ENCODE measurements around the gene SBF1.

The SBF1 gene

DNA sequence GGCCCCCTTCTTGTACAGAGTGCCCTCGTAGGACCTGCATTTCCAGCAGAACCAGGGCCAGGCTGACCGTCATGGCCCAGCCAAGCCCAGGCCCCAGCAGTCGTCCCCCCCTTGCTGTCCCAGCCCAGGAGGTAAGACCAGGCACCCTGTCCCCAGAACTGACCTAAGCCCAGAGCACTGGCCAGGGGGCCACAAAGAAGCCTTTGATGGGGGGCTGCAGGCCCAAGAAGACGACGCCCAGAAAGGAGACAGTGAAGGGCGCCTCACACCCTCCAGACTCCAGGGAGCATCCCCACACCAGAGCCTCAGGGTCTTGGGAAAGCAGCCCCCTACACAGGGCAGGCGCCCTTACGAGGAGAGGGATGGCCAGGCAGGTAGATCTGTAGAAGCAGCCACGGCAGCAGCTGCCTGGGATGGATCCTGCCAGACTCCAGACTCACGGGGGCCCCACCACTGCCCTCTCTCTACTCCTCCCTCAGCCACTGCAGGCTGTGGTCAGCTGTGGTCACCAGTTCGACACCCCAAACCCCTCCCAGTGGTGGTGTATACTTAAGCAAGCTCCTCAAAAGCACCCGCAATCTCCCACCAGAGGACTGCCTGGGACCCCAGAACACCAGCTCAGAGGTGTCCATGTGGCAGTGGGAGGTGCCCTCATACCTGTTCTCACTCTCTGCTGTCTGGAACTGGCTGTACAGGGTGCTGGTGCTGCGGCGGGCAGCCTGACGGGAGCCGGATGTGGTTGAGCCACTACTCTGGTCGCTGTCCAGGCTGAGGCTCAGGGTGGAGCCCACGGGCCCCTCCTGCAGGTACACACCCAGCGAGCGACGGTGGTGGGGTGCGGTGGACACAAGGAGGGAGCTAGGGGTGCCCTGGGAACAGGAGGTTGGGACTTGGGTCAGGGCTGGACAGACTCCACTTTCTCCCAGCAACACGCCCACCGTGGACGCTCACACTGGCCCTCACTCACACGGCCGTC is 27.0 kb downstream of the SBF1 start:
- no peak for TF ChIP-seq ZFX (IDR thresholded peaks at IDR 0.05)
- TF ChIP-seq, protein P1, sequence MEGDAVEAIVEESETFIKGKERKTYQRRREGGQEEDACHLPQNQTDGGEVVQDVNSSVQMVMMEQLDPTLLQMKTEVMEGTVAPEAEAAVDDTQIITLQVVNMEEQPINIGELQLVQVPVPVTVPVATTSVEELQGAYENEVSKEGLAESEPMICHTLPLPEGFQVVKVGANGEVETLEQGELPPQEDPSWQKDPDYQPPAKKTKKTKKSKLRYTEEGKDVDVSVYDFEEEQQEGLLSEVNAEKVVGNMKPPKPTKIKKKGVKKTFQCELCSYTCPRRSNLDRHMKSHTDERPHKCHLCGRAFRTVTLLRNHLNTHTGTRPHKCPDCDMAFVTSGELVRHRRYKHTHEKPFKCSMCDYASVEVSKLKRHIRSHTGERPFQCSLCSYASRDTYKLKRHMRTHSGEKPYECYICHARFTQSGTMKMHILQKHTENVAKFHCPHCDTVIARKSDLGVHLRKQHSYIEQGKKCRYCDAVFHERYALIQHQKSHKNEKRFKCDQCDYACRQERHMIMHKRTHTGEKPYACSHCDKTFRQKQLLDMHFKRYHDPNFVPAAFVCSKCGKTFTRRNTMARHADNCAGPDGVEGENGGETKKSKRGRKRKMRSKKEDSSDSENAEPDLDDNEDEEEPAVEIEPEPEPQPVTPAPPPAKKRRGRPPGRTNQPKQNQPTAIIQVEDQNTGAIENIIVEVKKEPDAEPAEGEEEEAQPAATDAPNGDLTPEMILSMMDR (conservative IDR thresholded peaks at IDR 0.05), result no peak
- H3K27ac ChIP-seq, result no peak overlapping the region

DNA sequence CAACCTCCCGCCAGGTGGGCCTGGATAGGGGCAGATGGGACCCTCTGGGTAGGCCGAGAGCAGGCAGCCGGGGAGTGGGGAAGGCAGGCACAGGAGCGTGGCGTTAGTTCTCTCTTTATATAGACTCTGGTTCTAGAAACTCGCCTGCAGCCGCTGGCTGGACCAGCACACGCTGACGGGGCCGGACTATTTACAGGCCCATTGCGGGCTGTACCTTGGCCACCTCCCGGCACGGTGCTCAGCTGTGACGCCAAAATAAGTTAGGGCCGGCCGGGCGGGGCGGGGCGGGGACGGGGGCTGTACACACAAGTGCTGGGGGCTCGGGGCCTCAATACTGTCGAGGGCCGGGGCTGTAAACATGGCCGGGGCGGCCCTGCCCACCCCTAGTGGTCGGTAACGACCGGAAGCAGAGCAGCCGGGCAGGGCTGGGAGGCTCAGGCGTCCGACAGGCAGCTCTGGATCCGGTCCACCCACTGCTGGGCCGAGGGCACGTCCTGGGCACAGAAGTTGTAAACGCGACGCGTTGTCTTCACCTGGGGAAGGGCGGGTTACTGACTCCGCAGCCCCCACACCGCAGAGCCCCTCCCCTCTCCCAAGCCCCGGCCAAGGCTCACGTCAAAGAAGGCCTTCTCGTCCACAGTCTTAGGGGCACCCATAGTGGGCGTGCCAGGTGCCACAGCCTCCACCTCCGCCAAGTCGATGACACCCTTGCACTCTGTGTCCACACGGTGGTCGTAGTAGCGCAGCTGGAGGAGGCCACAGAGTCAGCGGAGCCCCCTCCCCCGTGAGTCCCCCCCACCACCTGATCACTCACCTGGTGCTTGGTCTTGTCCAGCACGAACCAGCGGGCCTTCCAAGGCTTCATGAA is 27.9 kb downstream of the SBF1 start:
- no peak overlapping the region for H3K27ac ChIP-seq
- TF ChIP-seq, protein P1 (conservative IDR thresholded peaks at IDR 0.05), result no peak
- TF ChIP-seq ZFX (IDR thresholded peaks at IDR 0.05), result no peak

DNA sequence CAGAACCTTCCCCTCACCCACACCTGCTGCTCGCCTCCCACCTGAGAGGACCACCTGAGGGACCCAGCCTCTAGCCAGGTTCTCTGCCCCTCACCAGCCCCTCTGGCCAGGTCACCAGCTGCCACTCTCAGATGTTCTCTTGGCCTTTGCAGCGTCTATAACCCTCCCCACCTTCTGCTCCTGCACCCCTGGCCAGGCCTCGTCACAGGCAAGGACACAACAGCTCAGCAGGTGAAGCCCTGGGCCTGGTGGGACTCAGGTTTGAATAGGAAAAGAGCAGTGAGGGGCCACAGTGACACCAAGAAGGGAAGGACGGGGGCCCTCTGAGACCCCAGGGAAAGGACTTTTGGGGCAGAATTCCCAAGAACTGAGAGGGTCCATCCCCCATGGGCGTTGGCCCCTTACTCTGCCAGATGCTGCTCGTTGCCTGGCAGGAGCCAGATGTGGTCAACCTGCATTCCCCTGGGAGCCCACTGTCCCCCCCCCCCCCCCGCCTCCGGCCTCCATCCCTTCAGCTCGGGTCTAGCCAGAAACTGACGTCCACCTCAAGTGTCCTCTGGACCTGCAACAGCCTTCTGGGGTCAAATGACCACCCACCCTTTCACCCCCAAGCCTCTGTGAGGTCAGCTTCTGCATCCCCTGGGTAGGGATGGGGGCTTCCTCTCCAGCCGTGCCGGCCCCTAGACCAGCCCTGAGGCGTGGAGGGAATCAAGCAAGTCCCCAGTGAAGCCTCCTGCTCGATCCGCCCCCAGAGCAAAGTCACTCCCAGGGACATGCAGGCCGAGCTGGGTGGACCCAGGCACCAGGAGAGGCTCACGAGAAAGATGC is 28.7 kb downstream of the SBF1 start:
- H3K27ac ChIP-seq, result no peak overlapping the region
- no peak for TF ChIP-seq ZFX (IDR thresholded peaks at IDR 0.05)
- TF ChIP-seq, protein P1 (conservative IDR thresholded peaks at IDR 0.05), result no peak

DNA sequence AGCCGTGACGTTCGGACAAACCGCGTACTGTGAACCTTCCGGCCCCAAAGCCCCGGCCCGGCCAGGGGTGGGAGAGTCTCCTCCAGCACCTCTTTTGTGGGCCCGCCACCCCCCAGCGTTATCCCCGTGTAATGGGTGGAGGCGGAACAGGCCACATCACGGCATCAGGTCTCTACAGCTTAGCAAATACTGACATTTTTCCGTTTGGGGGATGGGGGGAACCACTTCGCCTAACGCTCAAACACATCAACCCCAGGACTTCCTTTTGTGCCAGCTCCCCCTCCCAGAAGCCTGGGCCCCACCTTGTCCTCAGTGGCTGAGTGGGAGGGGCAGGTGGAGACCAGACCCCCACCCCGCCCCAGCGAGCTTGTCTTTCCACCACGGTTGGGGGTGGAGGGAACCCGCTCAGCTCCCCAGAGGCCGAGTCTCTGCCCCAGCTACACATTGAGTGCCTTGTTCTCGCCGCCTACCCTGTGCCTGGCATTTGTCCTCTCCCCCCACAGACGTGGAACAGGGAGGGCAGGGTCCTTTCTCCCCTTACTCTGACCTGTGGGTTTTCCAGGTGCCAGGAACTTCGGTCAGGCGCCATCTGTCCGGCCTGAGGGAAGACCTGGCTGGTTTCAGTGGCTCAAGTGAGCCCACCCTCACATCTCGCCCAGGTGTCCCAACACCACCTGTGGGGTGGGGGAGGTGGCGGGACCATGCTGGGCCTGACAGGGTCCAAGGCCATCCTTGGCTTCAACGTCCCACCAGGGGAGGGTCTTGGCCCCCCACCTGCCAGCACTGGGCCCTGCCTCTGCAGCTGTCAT is 29.6 kb downstream of the SBF1 start:
- no peak overlapping the region for H3K27ac ChIP-seq
- TF ChIP-seq ZFX (IDR thresholded peaks at IDR 0.05), result no peak
- TF ChIP-seq, protein P1 (conservative IDR thresholded peaks at IDR 0.05), result no peak

DNA sequence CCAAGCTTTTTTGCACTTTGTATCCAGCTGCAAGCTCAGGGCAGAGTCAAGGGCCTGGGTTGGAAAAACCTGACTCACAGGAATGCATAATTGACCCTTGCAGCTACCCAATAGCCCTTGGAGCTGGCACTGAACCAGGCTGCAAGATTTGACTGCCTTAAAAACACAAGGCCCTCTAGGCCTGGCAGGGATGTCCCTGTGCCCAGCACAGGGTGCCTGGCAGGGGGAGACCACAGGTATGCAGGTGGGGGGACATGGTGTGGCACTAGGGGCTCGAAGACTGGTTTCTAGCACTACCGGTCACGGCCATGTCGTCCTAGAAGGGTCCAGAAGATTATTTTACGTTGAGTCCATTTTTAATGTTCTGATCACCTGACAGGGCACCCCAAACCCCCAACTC is 30.2 kb downstream of the SBF1 start:
- no peak overlapping the region for H3K27ac ChIP-seq
- no peak for TF ChIP-seq ZFX (IDR thresholded peaks at IDR 0.05)

DNA sequence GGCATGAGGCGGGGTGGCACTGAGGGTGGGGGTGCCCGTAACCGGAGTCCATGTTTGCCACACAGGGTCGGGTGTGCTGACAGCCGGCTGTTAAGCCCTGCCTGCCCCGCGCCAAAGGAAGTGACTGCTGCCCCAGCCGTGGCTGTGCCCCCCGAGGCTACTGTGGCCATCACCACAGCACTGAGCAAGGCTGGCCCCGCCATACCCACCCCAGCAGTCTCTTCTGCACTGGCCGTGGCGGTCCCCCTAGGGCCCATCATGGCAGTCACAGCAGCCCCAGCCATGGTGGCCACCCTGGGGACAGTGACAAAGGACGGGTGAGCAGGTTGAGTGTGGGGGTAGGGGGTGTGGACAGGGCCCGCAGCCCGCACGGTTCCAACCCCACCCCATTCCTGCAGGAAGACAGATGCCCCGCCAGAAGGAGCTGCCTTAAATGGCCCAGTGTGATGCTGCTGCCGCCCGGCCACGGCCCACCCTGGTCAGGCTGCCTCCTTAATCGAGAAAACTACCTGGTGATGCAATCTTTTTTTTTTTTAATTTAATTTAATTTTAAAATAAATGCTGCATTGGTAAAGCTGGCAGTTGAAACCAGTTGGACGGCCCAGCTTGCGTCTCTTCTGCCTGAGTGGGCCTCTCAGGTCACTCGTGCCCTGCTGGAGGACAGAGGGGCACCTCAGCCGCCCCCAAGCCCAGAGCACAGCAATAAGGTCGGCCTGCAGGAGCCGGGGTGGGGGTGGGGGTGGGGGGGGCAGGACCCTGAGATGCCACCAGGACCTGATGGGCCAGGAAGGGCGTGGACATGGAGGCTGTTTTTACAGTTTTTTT is 30.8 kb downstream of the SBF1 start:
- no peak overlapping the region for H3K27ac ChIP-seq

More for the DNA sequence above, 30.8 kb downstream of the SBF1 start:
- TF ChIP-seq, protein P1 (conservative IDR thresholded peaks at IDR 0.05), result no peak
- no peak for TF ChIP-seq ZFX (IDR thresholded peaks at IDR 0.05)

Measured in C4-2B (cell line).